ENCODE results near the gene SLC25A29. TPM values are rescaled to one million over a fixed set of nuclear protein-coding genes. Genes with fewer than 3 reads are reported as not detected.

Gene SLC25A29
- total RNA-seq, 1 donor from 2014 or later, result 57.0 TPM

- Mint-ChIP-seq H3K4me1 (ENCODE audit: unreplicated experiment) (peaks cover 14% of the 10 kb centered on the region), H3K4me3 (ENCODE audit: unreplicated experiment) (no peak overlapping the region), H3K27ac (ENCODE audit: unreplicated experiment) (no peak overlapping the region), H3K9me3 (ENCODE audit: unreplicated experiment) (no peaks in the 10 kb centered on the region), H3K36me3 (ENCODE audit: unreplicated experiment) (no peaks in the 10 kb centered on the region), H3K27me3 (ENCODE audit: unreplicated experiment) (no peaks in the 10 kb centered on the region)
- peak; percentile 54 for TF ChIP-seq CTCF (IDR thresholded peaks at IDR 0.05)
- no peak for DNase-seq (ENCODE audit: extremely low spot score, unreplicated experiment)
Measured at GRCh38 chr14:100271247-100271939, 34.9 kb downstream of the SLC25A29 start.

- H3K4me1 Mint-ChIP-seq (ENCODE audit: unreplicated experiment), result peaks cover 10% of the 10 kb centered on the region
- H3K27ac Mint-ChIP-seq (ENCODE audit: unreplicated experiment), result no peak overlapping the region
- peaks cover 4% of the 10 kb centered on the region for H3K36me3 Mint-ChIP-seq (ENCODE audit: unreplicated experiment)
- H3K27me3 Mint-ChIP-seq (ENCODE audit: unreplicated experiment), result no peaks in the 10 kb centered on the region
- no peaks in the 10 kb centered on the region for H3K9me3 Mint-ChIP-seq (ENCODE audit: unreplicated experiment)
- no peak for DNase-seq (ENCODE audit: extremely low spot score, unreplicated experiment)
- no peak overlapping the region for H3K4me3 Mint-ChIP-seq (ENCODE audit: unreplicated experiment)
- TF ChIP-seq CTCF (IDR thresholded peaks at IDR 0.05), result no peak
Measured at GRCh38 chr14:100268591-100269207, 37.5 kb downstream of the SLC25A29 start.

- H3K27ac Mint-ChIP-seq (ENCODE audit: unreplicated experiment), result no peak overlapping the region
- peaks cover 14% of the 10 kb centered on the region for H3K4me1 Mint-ChIP-seq (ENCODE audit: unreplicated experiment)
- H3K36me3 Mint-ChIP-seq (ENCODE audit: unreplicated experiment), result peaks cover 10% of the 10 kb centered on the region
- no peaks in the 10 kb centered on the region for H3K27me3 Mint-ChIP-seq (ENCODE audit: unreplicated experiment)
- no peak for TF ChIP-seq CTCF (IDR thresholded peaks at IDR 0.05)
- H3K4me3 Mint-ChIP-seq (ENCODE audit: unreplicated experiment), result no peak overlapping the region
- DNase-seq (ENCODE audit: extremely low spot score, unreplicated experiment), result no peak
- no peaks in the 10 kb centered on the region for H3K9me3 Mint-ChIP-seq (ENCODE audit: unreplicated experiment)
Measured at GRCh38 chr14:100267990-100268389, 38.3 kb downstream of the SLC25A29 start.

- H3K4me1 Mint-ChIP-seq (ENCODE audit: unreplicated experiment), result peaks cover 21% of the 10 kb centered on the region
- H3K27ac Mint-ChIP-seq (ENCODE audit: unreplicated experiment), result no peak overlapping the region
- peaks cover 12% of the 10 kb centered on the region for H3K36me3 Mint-ChIP-seq (ENCODE audit: unreplicated experiment)
- no peak overlapping the region for H3K4me3 Mint-ChIP-seq (ENCODE audit: unreplicated experiment)
- no peak for DNase-seq (ENCODE audit: extremely low spot score, unreplicated experiment)
- TF ChIP-seq CTCF (IDR thresholded peaks at IDR 0.05), result no peak
- H3K9me3 Mint-ChIP-seq (ENCODE audit: unreplicated experiment), result no peaks in the 10 kb centered on the region
- H3K27me3 Mint-ChIP-seq (ENCODE audit: unreplicated experiment), result no peaks in the 10 kb centered on the region
Measured at GRCh38 chr14:100263141-100263540, 43.1 kb downstream of the SLC25A29 start.

- Mint-ChIP-seq H3K27ac (ENCODE audit: unreplicated experiment) (no peak overlapping the region), H3K27me3 (ENCODE audit: unreplicated experiment) (no peaks in the 10 kb centered on the region), H3K4me1 (ENCODE audit: unreplicated experiment) (peaks cover 24% of the 10 kb centered on the region), H3K9me3 (ENCODE audit: unreplicated experiment) (no peaks in the 10 kb centered on the region), H3K36me3 (ENCODE audit: unreplicated experiment) (peaks cover 12% of the 10 kb centered on the region), H3K4me3 (ENCODE audit: unreplicated experiment) (no peak overlapping the region)
- DNase-seq (ENCODE audit: extremely low spot score, unreplicated experiment), result no peak
- TF ChIP-seq CTCF (IDR thresholded peaks at IDR 0.05), result no peak
Measured at GRCh38 chr14:100262545-100262944, 43.7 kb downstream of the SLC25A29 start.

All from osteocyte (in vitro differentiated cells).